ENCODE results near the gene BEST4. TPM values are rescaled to one million over a fixed set of nuclear protein-coding genes. Genes with fewer than 3 reads are reported as not detected.
"Not testable (repeated sequence)": the region's sequence is repeated elsewhere in the genome, so short reads cannot be mapped to it uniquely, and the experiment has no call there.

BEST4 gene
- total and polyA plus RNA-seq, 2 of the 13 experiments (the other 11 are each of a cell fraction or from before 2014, with no cell fraction given) = 0.77 to 1.4 TPM

GRCh38 chr1:44826375-44827196 is 38.6 kb upstream of the BEST4 start (continued):
- TF ChIP-seq POLR2A (IDR thresholded peaks at IDR 0.05; ENCODE audit: insufficient read depth in 1 of 2, low read depth in 2 of 2, low read length in 2 of 2) (peak in 1 of 2 experiments; percentile 65; a peak in 2 of 4 replicates), PHF8 (CRISPR knock-in tag; IDR thresholded peaks at IDR 0.05) (peak; percentile 67), FOXM1 (CRISPR knock-in tag; IDR thresholded peaks at IDR 0.05) (no peak)

GRCh38 chr1:44824392-44824791 is 36.4 kb upstream of the BEST4 start:
- H3K36me3 ChIP-seq (replicated peaks in 1 of 2; ENCODE audit: control insufficient read depth in 1 of 2, insufficient read depth in 2 of 2, low read length in 2 of 2); DNase-seq (ENCODE audit: low spot score); H3K9me3 ChIP-seq (ENCODE audit: low read length); H3K27me3 ChIP-seq (ENCODE audit: control insufficient read depth in 1 of 2, insufficient read depth in 2 of 2, low read length in 2 of 2); H3K4me3 ChIP-seq (replicated peaks in 1 of 3; ENCODE audit: insufficient read depth in 1 of 3, low read depth in 2 of 3, low read length in 3 of 3); H3K9ac ChIP-seq (ENCODE audit: insufficient read depth, low read depth, low read length); BruUV-seq (replicated peaks); in situ Hi-C loops (cut with HindIII; ENCODE audit: extremely low pct_ligation_motif_present, low pct_unique_long_range_greater_than_20kb); H3K79me2 ChIP-seq (ENCODE audit: insufficient read depth, low read length); CTCF ChIA-PET (ENCODE audit: low intra/inter-chr PET ratio, low total read pairs); H3K4me2 ChIP-seq (ENCODE audit: low read depth, low read length); H2AFZ ChIP-seq (ENCODE audit: low read length); FAIRE-seq; H3K27ac ChIP-seq (ENCODE audit: extremely low read length, insufficient read depth, low read length); ATAC-seq; H4K20me1 ChIP-seq (ENCODE audit: insufficient read depth, low read length): not testable (repeated sequence)
- peaks cover 47% of the 10 kb centered on the region for H3K4me1 ChIP-seq (ENCODE audit: insufficient read depth, low read length)
- POLR2A ChIA-PET = interaction anchor here (11.3 kb wide), 1 partner anchor 15 kb away, joined by 570 read pairs; the partner anchor contains the start of genes BTBD19 and DYNLT4
- peak; percentile 66 for TF ChIP-seq ZNF121 (CRISPR knock-in tag; IDR thresholded peaks at IDR 0.05)
- 98% methylated on average over 6 of the region's 6 CpGs for WGBS (ENCODE audit: low lambda C conversion rate)
- intact Hi-C loops (cut with micrococcal nuclease; ENCODE audit: unreplicated experiment) = loop anchor here (10.0 kb wide), 1 partner anchor 480 kb away; no protein-coding TSS in a partner anchor

DNA sequence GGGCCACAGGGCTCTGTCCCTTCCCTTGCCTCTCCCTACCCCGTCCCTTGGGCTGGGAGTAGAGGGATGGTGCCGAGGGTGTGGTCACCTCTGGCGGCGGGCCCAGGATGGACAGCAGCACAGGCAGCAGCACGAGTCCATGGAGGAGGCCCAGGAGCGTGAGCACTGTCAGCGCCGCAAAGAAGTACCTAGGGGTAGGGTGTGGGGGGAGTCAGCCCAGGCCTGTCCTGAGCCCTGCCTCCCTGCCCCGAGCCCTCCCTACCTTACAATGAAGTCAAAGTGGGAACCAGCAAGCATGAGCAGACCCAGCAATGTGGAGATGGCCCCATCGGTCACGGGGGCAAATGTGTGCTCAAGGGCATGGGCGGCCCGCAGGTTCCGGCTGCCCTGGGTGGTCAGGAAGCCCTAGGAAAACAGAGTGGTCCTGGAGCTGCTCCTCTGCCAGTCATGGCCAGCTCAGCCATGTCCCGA is 35.0 kb upstream of the BEST4 start:
- ChIA-PET CTCF (ENCODE audit: low intra/inter-chr PET ratio, low total read pairs) (no interaction called here), POLR2A (interaction anchor here (1.0 to 11.3 kb wide), 3 partner anchors 13 to 29 kb away, joined by 3 to 570 read pairs (median 168); partner anchors contain the start of genes BTBD19, DYNLT4 and PLK3)
- WGBS (ENCODE audit: low lambda C conversion rate) = 87% methylated on average over 8 of the region's 15 CpGs
- Histone ChIP-seq H2AFZ (ENCODE audit: low read length) (no peak overlapping the region), H3K27ac (ENCODE audit: extremely low read length, insufficient read depth, low read length) (no peak overlapping the region), H3K4me3 (replicated peaks in 1 of 3; ENCODE audit: insufficient read depth in 1 of 3, low read depth in 2 of 3, low read length in 3 of 3) (no peak overlapping the region), H3K9ac (ENCODE audit: insufficient read depth, low read depth, low read length) (no peak overlapping the region), H3K27me3 (ENCODE audit: control insufficient read depth in 1 of 2, insufficient read depth in 2 of 2, low read length in 2 of 2) (no peaks in the 10 kb centered on the region), H3K79me2 (ENCODE audit: insufficient read depth, low read length) (no peaks in the 10 kb centered on the region), H4K20me1 (ENCODE audit: insufficient read depth, low read length) (no peaks in the 10 kb centered on the region), H3K36me3 (replicated peaks in 1 of 2; ENCODE audit: control insufficient read depth in 1 of 2, insufficient read depth in 2 of 2, low read length in 2 of 2) (no peaks in the 10 kb centered on the region; a peak in 1 of 5 replicates), H3K9me3 (ENCODE audit: low read length) (no peaks in the 10 kb centered on the region), H3K4me2 (ENCODE audit: low read depth, low read length) (no peak overlapping the region), H3K4me1 (ENCODE audit: insufficient read depth, low read length) (peaks cover 40% of the 10 kb centered on the region)
- ATAC-seq (no peak), FAIRE-seq (no peak), DNase-seq (ENCODE audit: low spot score) (no peak)
- intact Hi-C loops (cut with micrococcal nuclease; ENCODE audit: unreplicated experiment) = loop anchor here (10.0 kb wide), 1 partner anchor 482 kb away; no protein-coding TSS in a partner anchor
- in situ Hi-C loops (cut with HindIII; ENCODE audit: extremely low pct_ligation_motif_present, low pct_unique_long_range_greater_than_20kb) = no loop called here
- no TSS peak for BruUV-seq (replicated peaks)
- TF ChIP-seq, protein P1, sequence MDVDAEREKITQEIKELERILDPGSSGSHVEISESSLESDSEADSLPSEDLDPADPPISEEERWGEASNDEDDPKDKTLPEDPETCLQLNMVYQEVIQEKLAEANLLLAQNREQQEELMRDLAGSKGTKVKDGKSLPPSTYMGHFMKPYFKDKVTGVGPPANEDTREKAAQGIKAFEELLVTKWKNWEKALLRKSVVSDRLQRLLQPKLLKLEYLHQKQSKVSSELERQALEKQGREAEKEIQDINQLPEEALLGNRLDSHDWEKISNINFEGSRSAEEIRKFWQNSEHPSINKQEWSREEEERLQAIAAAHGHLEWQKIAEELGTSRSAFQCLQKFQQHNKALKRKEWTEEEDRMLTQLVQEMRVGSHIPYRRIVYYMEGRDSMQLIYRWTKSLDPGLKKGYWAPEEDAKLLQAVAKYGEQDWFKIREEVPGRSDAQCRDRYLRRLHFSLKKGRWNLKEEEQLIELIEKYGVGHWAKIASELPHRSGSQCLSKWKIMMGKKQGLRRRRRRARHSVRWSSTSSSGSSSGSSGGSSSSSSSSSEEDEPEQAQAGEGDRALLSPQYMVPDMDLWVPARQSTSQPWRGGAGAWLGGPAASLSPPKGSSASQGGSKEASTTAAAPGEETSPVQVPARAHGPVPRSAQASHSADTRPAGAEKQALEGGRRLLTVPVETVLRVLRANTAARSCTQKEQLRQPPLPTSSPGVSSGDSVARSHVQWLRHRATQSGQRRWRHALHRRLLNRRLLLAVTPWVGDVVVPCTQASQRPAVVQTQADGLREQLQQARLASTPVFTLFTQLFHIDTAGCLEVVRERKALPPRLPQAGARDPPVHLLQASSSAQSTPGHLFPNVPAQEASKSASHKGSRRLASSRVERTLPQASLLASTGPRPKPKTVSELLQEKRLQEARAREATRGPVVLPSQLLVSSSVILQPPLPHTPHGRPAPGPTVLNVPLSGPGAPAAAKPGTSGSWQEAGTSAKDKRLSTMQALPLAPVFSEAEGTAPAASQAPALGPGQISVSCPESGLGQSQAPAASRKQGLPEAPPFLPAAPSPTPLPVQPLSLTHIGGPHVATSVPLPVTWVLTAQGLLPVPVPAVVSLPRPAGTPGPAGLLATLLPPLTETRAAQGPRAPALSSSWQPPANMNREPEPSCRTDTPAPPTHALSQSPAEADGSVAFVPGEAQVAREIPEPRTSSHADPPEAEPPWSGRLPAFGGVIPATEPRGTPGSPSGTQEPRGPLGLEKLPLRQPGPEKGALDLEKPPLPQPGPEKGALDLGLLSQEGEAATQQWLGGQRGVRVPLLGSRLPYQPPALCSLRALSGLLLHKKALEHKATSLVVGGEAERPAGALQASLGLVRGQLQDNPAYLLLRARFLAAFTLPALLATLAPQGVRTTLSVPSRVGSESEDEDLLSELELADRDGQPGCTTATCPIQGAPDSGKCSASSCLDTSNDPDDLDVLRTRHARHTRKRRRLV (CRISPR knock-in tag; IDR thresholded peaks at IDR 0.05) = no peak
- no peak for TF ChIP-seq MXD4 (CRISPR knock-in tag; IDR thresholded peaks at IDR 0.05)
- TF ChIP-seq, protein P2, sequence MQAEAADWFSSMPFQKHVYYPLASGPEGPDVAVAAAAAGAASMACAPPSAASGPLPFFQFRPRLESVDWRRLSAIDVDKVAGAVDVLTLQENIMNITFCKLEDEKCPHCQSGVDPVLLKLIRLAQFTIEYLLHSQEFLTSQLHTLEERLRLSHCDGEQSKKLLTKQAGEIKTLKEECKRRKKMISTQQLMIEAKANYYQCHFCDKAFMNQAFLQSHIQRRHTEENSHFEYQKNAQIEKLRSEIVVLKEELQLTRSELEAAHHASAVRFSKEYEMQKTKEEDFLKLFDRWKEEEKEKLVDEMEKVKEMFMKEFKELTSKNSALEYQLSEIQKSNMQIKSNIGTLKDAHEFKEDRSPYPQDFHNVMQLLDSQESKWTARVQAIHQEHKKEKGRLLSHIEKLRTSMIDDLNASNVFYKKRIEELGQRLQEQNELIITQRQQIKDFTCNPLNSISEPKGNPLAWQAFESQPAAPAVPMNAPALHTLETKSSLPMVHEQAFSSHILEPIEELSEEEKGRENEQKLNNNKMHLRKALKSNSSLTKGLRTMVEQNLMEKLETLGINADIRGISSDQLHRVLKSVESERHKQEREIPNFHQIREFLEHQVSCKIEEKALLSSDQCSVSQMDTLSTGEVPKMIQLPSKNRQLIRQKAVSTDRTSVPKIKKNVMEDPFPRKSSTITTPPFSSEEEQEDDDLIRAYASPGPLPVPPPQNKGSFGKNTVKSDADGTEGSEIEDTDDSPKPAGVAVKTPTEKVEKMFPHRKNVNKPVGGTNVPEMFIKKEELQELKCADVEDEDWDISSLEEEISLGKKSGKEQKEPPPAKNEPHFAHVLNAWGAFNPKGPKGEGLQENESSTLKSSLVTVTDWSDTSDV (CRISPR knock-in tag; IDR thresholded peaks at IDR 0.05) = no peak

All from HepG2 (cell line).